ENCODE results near the gene IQGAP3. TPM values are rescaled to one million over a fixed set of nuclear protein-coding genes. Genes with fewer than 3 reads are reported as not detected.

Gene IQGAP3
- polyA plus RNA-seq, 3 donors: 0.03 to 0.24 TPM; not detected in 1

GRCh38 chr1:156492013-156492590 is 80.3 kb downstream of the IQGAP3 start:
- peak overlapping the region; percentile 57 for H3K4me2 ChIP-seq (replicated peaks; ENCODE audit: extremely low read depth, low read length, poor library complexity, severe bottlenecking)
- no peak overlapping the region for H3K9ac ChIP-seq (ENCODE audit: insufficient read depth, low read length, poor library complexity, severe bottlenecking)
- 0% methylated on average over 2 of the region's 6 CpGs for WGBS (ENCODE audit: insufficient coverage)
- peak overlapping the region; percentile 77 to 98 for H3K27ac ChIP-seq (ENCODE audit: low read depth in 1 of 2, low read length in 2 of 2)
- peaks cover 3 to 18% of the 10 kb centered on the region in 2 donors for H3K36me3 ChIP-seq (replicated peaks in 1 of 2; ENCODE audit: control insufficient read depth in 1 of 2, insufficient read depth in 2 of 2, low read length in 2 of 2)
- H3K27me3 ChIP-seq (ENCODE audit: control insufficient read depth in 2 of 2, insufficient read depth in 2 of 2, low read length in 2 of 2): no peaks in the 10 kb centered on the region
- intact Hi-C loops (cut with micrococcal nuclease): loop anchor here (5.0 to 10.0 kb wide), 3 partner anchors 35 to 80 kb away; partner anchors contain the start of gene IQGAP3 (in 1 of the 2)
- H4K20me1 ChIP-seq (ENCODE audit: insufficient read depth, low read length): peaks cover 100% of the 10 kb centered on the region
- H3K27me3 Mint-ChIP-seq (ENCODE audit: low read depth in 3 of 3): peaks cover 0 to 3% (median 2%) of the 10 kb centered on the region in 3 donors
- peaks cover 34 to 44% of the 10 kb centered on the region in 2 donors for H3K36me3 Mint-ChIP-seq
- DNase-seq: no peak
- peaks cover 100% of the 10 kb centered on the region for H3K4me1 Mint-ChIP-seq
- peak overlapping the region; percentile 92 to 95 (median 94) for H3K27ac Mint-ChIP-seq
- H2AFZ ChIP-seq (ENCODE audit: insufficient read depth, low read depth, low read length, poor library complexity, severe bottlenecking): no peak overlapping the region
- no peaks in the 10 kb centered on the region for H3K9me3 ChIP-seq (replicated peaks in 1 of 2; ENCODE audit: control insufficient read depth in 1 of 2, insufficient read depth in 1 of 2, low read length in 2 of 2)
- H3K4me1 ChIP-seq (ENCODE audit: control insufficient read depth in 1 of 2, insufficient read depth in 2 of 2, low read length in 2 of 2): peaks cover 98 to 100% of the 10 kb centered on the region in 2 donors
- H3K79me2 ChIP-seq (ENCODE audit: insufficient read depth, low read length): peaks cover 100% of the 10 kb centered on the region
- peak overlapping the region; percentile 72 to 86 for H3K4me3 Mint-ChIP-seq
- H3K4me3 ChIP-seq (replicated peaks in 1 of 3; ENCODE audit: low read depth in 2 of 3, low read length in 3 of 3): peak overlapping the region in 1 of 3 experiments; percentile 60
- TF ChIP-seq CTCF (IDR thresholded peaks at IDR 0.05): no peak
- peaks cover 0 to 1% (median 0%) of the 10 kb centered on the region in 7 donors for H3K9me3 Mint-ChIP-seq

- TF ChIP-seq CTCF (IDR thresholded peaks at IDR 0.05): no peak
- intact Hi-C loops (cut with micrococcal nuclease): loop anchor here (5.0 to 10.0 kb wide), 3 partner anchors 36 to 81 kb away; partner anchors contain the start of gene IQGAP3 (in 1 of the 2)
- H4K20me1 ChIP-seq (ENCODE audit: insufficient read depth, low read length): peaks cover 100% of the 10 kb centered on the region
Measured at GRCh38 chr1:156491151-156491949, 81.0 kb downstream of the IQGAP3 start.

More at GRCh38 chr1:156491151-156491949, 81.0 kb downstream of the IQGAP3 start:
- no peaks in the 10 kb centered on the region for H3K9me3 ChIP-seq (replicated peaks in 1 of 2; ENCODE audit: control insufficient read depth in 1 of 2, insufficient read depth in 1 of 2, low read length in 2 of 2)
- peaks cover 100% of the 10 kb centered on the region for H3K79me2 ChIP-seq (ENCODE audit: insufficient read depth, low read length)
- peak overlapping the region; percentile 57 for H3K4me2 ChIP-seq (replicated peaks; ENCODE audit: extremely low read depth, low read length, poor library complexity, severe bottlenecking)
- Mint-ChIP-seq H3K27me3 (ENCODE audit: low read depth in 3 of 3) (peaks cover 0 to 3% (median 2%) of the 10 kb centered on the region in 3 donors), H3K36me3 (peaks cover 37 to 38% of the 10 kb centered on the region in 2 donors), H3K4me3 (peak overlapping the region; percentile 72 to 84), H3K9me3 (peaks cover 0 to 1% (median 0%) of the 10 kb centered on the region in 7 donors), H3K4me1 (peaks cover 99% of the 10 kb centered on the region), H3K27ac (peak overlapping the region; percentile 92 to 95 (median 94))
- peak overlapping the region; percentile 77 to 98 for H3K27ac ChIP-seq (ENCODE audit: low read depth in 1 of 2, low read length in 2 of 2)
- H3K36me3 ChIP-seq (replicated peaks in 1 of 2; ENCODE audit: control insufficient read depth in 1 of 2, insufficient read depth in 2 of 2, low read length in 2 of 2): peaks cover 3 to 18% of the 10 kb centered on the region in 2 donors
- H3K4me1 ChIP-seq (ENCODE audit: control insufficient read depth in 1 of 2, insufficient read depth in 2 of 2, low read length in 2 of 2): peaks cover 92 to 100% of the 10 kb centered on the region in 2 donors
- DNase-seq: peak; percentile 58 to 88 (median 78)
- WGBS (ENCODE audit: insufficient coverage): 0% methylated on average over 2 of the region's 6 CpGs
- H2AFZ ChIP-seq (ENCODE audit: insufficient read depth, low read depth, low read length, poor library complexity, severe bottlenecking): no peak overlapping the region
- H3K27me3 ChIP-seq (ENCODE audit: control insufficient read depth in 2 of 2, insufficient read depth in 2 of 2, low read length in 2 of 2): no peaks in the 10 kb centered on the region
- peak overlapping the region in 1 of 3 experiments; percentile 60 for H3K4me3 ChIP-seq (replicated peaks in 1 of 3; ENCODE audit: low read depth in 2 of 3, low read length in 3 of 3)
- H3K9ac ChIP-seq (ENCODE audit: insufficient read depth, low read length, poor library complexity, severe bottlenecking): peak overlapping the region; percentile 21
